ENCODE results near the gene ACTA2. TPM values are rescaled to one million over a fixed set of nuclear protein-coding genes. Genes with fewer than 3 reads are reported as not detected.

The ACTA2 gene
- polyA plus RNA-seq, 1 of the 3 experiments (the other 2 are of a cell fraction) = 130 TPM

GRCh38 chr10:88896372-88896993 lies 56.1 kb downstream of the ACTA2 start:
- ChIA-PET POLR2A (no interaction called here), CTCF (interaction anchor here (0.9 to 1.0 kb wide), 3 partner anchors 9 to 38 kb away, joined by 3 read pairs; no protein-coding TSS in a partner anchor)
- Histone ChIP-seq H3K27ac (ENCODE audit: low read depth in 2 of 2, low read length in 1 of 2) (peak overlapping the region; percentile 61 to 82; a peak in 3 of 4 replicates), H4K20me1 (ENCODE audit: insufficient read depth) (no peaks in the 10 kb centered on the region), H3K9me3 (no peaks in the 10 kb centered on the region), H3K4me3 (ENCODE audit: low read depth in 2 of 2, low read length in 1 of 2) (no peak overlapping the region), H3F3A (replicated peaks; ENCODE audit: insufficient read depth) (peaks cover 38% of the 10 kb centered on the region), H3K4me2 (0 out of 2 replicates have a peak overlapping the region, but pooled peaks have one; percentile 66), H3K36me3 (replicated peaks in 1 of 2; ENCODE audit: control insufficient read depth in 1 of 2, insufficient read depth in 2 of 2, low read length in 1 of 2) (peaks cover 3 to 4% of the 10 kb centered on the region in 2 experiments), H3K79me2 (ENCODE audit: insufficient read depth) (peaks cover 71% of the 10 kb centered on the region), H3K9me2 (no peaks in the 10 kb centered on the region), H3K9ac (no peak overlapping the region), H3K4me1 (ENCODE audit: control insufficient read depth in 1 of 2, insufficient read depth in 2 of 2, low read depth in 1 of 2, low read length in 1 of 2) (peaks cover 21 to 72% of the 10 kb centered on the region in 2 experiments), H3K27me3 (ENCODE audit: insufficient read depth) (no peaks in the 10 kb centered on the region), H2AFZ (ENCODE audit: low read depth) (no peak overlapping the region)
- DNase-seq = no peak
- WGBS (ENCODE audit: low lambda C conversion rate) = 95% methylated on average over 4 of the region's 4 CpGs
- no peak for TF ChIP-seq EP300 (IDR thresholded peaks at IDR 0.05; ENCODE audit: borderline replicate concordance in 1 of 2, low read depth in 1 of 2, low read length in 1 of 2)
- no peak for TF ChIP-seq GABPA (IDR thresholded peaks at IDR 0.05; ENCODE audit: low read depth)
- TF ChIP-seq CTCF (IDR thresholded peaks at IDR 0.05) = no peak
- TF ChIP-seq SIN3A (IDR thresholded peaks at IDR 0.05; ENCODE audit: borderline replicate concordance, low read depth, low read length) = no peak
- no peak for TF ChIP-seq CHD2 (IDR thresholded peaks at IDR 0.05; ENCODE audit: low read length, partially characterized antibody)
- no peak for TF ChIP-seq MEF2A (IDR thresholded peaks at IDR 0.05; ENCODE audit: borderline replicate concordance, low read depth)
- no peak for TF ChIP-seq MXI1 (IDR thresholded peaks at IDR 0.05; ENCODE audit: low read depth, low read length)
- TF ChIP-seq MAX (IDR thresholded peaks at IDR 0.05; ENCODE audit: low read depth) = no peak
- no peak for TF ChIP-seq POLR2AphosphoS5 (IDR thresholded peaks at IDR 0.05; ENCODE audit: low read depth, low read length)

GRCh38 chr10:88895250-88895649 lies 57.3 kb downstream of the ACTA2 start:
- Histone ChIP-seq H3K27ac (ENCODE audit: low read depth in 2 of 2, low read length in 1 of 2) (peak overlapping the region in 1 of 2 experiments; percentile 21; a peak in 1 of 4 replicates), H2AFZ (ENCODE audit: low read depth) (no peak overlapping the region), H3K79me2 (ENCODE audit: insufficient read depth) (peaks cover 75% of the 10 kb centered on the region), H3K36me3 (replicated peaks in 1 of 2; ENCODE audit: control insufficient read depth in 1 of 2, insufficient read depth in 2 of 2, low read length in 1 of 2) (peaks cover 0 to 4% of the 10 kb centered on the region in 2 experiments), H3K4me2 (no peak overlapping the region), H3K9me3 (no peaks in the 10 kb centered on the region), H4K20me1 (ENCODE audit: insufficient read depth) (no peaks in the 10 kb centered on the region), H3K4me1 (ENCODE audit: control insufficient read depth in 1 of 2, insufficient read depth in 2 of 2, low read depth in 1 of 2, low read length in 1 of 2) (peaks cover 21 to 72% of the 10 kb centered on the region in 2 experiments), H3F3A (replicated peaks; ENCODE audit: insufficient read depth) (peaks cover 38% of the 10 kb centered on the region), H3K27me3 (ENCODE audit: insufficient read depth) (no peaks in the 10 kb centered on the region), H3K9ac (no peak overlapping the region), H3K9me2 (no peaks in the 10 kb centered on the region), H3K4me3 (ENCODE audit: low read depth in 2 of 2, low read length in 1 of 2) (no peak overlapping the region)
- CTCF ChIA-PET = interaction anchor here (0.9 to 2.5 kb wide), 6 partner anchors 11 to 59 kb away, joined by 3 to 10 read pairs (median 4); no protein-coding TSS in a partner anchor
- TF ChIP-seq YY1 (IDR thresholded peaks at IDR 0.05; ENCODE audit: low read depth) (0 out of 2 replicates have a peak, but pooled peaks have one; percentile 11), PBX3 (IDR thresholded peaks at IDR 0.05) (no peak)
- DNase-seq = no peak
- WGBS (ENCODE audit: low lambda C conversion rate) = 69% methylated on average over 1 of the region's 1 CpG
- POLR2A ChIA-PET = no interaction called here

All from SK-N-SH (cell line).